Activated CD8-positive, alpha-beta memory T cell treated with anti-CD3 and anti-CD28 coated beads, Interleukin-2, amount 50 U/mL, for 24 hours (primary cell): ENCODE results near the gene PPIP5K1.

ENCODE experiments used
- DNase-seq: peaks from one replicate; pipeline ENCODE4 v3.0.0-alpha.2; 2020; ENCODE audit errors: extremely low read depth

The PPIP5K1 gene

DNA sequence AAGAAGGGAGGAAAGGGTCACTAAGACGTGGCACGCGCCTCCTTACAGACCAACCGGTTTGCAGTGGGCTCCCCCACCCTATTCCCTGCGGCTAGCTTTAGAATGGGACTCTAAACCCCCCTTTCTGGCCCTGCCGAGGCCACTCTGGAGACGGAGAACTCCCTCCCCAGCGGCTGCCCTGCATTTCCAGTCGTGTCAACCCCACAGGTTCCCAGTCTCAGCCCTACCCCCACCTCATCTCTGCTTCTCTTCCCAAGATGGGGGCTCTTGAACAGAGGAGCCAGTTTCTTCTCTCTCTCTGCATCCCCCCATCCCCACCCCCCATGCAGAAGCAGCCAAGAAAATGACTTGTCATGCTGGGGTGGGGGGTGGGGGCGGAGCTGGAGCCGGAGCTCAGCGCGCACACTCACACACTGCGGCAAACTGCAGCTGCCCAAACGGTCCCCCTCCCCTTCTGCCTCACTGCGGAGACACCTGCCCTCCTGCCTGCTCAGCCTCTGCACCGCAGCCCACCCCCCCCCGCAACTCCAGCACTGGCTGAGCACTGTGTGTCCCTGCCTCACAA, 71.7 kb downstream of the PPIP5K1 start:
- no peak for DNase-seq

DNA sequence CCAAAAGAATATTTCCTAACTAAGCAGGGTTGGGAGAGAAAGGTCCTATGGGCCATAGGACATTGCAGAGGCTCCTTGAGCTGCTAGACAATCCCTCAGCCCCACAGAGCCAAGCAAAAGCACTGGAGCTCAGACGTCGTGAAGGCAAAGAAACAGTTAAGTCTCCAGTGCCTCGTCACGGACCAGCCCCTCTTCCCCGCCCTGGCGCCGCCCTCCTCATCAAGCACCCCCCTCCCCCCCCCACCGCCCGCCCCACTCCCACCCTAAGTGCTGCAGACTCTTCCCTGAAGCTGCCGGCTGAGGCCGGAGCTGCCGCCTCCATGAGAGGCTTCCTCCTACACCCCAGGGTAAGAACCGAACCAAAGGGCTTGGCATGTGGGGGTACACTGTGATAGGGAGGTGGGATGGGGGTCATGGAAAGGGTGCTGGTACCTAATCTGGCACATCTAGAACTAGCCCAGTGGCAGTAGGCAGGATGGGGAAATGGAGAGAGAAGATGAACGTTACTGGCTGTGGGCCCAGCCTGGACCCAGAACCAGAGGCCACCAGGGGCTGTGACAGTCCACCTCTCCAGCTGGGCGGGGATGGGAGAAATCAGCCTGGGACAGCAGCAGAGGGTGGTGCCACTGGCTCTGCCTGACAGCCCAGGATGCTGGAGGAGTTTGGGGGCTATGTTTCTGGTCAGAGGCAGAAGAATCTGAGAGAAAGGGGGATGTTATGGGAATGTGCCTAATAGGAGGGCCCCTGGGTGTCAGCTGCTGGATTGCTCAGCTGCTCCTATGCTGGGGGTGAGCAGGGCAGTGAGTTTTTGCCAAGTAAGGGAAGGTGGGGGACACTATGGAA, 72.4 kb downstream of the PPIP5K1 start, which contains the start of gene MAP1A:
Gene MAP1A (plus strand): TSS at position 255 of the 843 bp plus-strand sequence. CDS start 3,866 bp downstream, outside the sequence.
- no peak for DNase-seq

DNA sequence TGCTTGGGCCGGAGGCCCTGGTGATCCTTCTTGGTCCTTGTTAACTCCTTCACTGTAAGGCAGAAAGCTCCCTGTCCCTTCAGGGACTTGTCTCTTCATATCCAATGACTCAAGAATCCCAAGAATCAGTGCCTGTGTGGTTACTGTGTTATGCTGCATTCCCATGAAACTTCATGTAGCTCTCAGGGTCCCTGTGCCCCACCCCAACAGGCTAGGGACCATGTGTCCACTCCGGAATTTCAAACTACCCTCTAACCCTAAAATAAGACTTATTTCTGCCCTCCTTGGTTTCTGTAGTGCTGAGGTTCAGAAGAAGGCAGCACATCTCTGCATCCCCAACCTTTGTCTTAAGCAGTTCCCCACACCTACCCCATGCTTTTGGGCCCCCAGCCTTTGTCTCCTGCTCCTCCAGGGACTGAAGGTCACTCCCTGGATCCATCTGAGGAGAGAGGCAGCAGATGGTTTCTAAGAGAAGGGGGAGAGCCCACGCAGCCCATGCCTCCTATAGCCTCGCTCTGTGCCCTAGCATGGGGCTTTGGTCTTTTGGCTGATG, 73.1 kb downstream of the PPIP5K1 start:
- no peak for DNase-seq

DNA sequence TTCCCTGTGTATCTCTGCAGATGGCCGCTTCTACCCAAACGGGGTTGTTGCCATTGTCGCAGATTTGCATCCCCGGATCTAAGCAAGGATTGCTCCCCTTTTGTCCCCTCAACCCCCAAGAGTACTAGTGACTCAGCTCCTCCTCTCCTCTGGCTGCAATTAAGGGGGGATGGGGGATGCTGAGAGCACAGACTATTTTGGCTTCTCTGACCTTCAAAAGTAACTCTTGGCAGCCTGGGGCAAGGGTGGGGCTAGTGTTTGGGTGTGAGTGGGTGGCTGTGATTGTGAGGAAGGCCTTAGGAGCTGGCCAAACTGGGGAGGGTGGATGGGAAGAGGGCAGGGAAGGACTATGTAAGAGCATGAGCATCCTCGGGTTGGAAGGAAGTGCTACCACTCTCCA, 73.8 kb downstream of the PPIP5K1 start:
- no peak for DNase-seq

DNA sequence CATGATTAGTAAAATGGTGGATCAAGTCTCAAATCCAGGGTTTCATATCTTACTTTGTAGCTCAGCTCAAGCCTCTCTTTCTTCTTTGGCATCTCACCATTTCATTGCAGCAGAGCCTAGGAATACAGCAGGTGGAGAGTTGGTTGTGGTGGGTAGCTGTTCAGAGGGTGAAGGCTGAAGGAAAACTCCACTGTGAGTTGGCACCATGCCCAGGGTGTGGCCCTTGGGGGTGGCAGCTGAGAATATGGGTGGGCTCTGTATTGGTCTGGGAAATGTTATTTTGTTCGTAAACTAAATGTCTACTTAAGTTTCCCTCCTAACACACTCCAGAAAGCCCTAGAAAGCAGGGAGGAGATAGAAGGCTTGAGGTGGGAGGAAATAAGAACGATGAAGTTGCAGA, 74.3 kb downstream of the PPIP5K1 start:
- no peak for DNase-seq

DNA sequence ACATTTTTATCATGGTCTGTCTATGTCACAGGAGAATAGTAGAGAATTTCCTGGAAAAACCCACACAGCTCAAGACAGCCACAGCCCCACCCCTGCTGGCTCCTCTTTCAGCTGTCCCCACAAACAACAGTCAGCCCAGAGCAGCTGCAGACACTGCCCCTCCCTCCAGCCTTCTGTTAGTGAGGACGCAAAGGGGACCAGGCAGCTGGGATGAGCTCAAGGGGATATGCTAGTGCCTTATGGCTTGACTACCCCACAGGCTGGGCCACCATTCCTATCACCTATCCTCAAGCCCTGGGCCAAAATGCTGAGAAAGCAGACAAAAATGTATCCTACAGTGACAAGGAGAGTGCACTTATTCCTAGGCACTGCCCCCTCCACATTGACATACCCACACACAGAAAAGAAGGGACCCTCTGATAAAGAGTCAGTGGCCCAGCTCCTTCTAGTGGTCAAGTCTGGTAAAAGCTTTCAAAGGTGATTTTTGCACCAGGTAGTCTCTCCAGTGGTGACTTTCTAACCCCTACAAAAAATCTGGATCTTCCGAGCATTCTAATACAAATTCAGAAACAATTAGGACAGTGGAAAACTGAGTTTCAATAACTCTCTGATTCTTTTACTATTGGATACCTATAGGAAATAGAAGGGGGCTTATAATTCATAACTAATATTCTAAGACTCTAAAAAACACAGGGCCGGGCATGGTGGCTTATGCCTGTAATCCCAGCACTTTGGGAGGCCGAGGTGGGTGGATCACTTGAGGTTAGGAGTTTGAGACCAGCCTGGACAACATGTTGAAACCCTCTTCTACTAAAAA, 75.6 kb downstream of the PPIP5K1 start:
- DNase-seq: no peak

DNA sequence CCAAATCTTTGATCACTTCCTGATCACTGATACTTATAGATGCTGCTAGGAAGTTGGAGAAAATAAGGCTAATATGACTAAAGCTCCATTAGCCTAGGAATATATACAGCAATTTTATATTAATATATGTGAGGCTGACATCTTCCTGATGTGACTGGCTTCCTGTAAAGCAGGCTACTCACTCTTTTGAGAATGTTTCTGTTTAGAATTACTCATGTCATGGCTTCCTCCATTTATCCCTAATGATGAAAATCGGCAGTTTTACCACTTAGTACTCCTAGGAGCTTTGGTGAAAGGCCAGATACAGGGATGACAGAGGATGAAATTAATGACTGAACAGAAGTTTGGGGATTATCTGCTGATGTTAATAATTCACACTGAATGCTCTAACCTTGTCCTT, 76.5 kb downstream of the PPIP5K1 start:
- DNase-seq: no peak

DNA sequence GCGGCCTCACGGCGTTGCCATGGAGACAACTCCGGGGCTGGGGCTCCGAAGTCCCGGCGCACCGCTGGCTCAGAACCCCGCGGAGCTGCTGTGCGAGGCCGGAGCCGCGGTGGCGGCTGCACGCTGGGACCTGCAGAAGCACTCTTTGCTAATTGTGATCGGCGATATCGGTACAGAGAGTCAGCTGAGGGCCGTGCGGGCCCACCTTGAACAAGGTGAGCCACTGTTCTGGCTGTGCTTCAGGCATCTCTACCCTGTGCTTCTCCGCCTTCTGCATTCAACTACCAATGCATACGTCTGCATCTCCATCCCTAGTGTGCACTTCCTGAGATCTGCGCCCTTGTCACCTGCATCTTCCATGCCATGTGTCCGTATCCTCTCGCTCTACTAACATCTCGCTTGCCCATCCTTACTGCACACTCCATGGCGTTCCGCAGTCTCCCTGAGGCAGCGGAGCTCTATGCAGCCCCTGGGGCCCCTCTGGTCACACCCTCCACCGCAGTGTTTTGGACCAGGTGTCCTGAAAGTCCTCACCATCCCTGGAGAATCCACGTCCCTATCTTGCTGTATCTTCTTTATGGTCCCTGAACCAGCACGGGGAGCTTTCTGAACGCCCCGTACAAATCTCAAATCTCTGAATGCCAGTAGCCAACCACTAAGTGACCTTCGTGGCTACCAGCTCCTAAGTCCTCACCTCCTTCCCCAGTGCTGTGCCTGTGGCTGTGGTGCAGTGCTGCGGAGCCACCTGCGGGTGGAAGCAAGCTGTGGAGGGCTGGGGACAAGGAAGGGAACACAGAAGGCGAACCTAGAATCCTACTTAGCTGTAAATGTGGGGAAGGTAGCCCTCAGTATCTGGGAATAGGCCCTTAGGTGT, 78.8 kb downstream of the PPIP5K1 start:
- no peak for DNase-seq

DNA sequence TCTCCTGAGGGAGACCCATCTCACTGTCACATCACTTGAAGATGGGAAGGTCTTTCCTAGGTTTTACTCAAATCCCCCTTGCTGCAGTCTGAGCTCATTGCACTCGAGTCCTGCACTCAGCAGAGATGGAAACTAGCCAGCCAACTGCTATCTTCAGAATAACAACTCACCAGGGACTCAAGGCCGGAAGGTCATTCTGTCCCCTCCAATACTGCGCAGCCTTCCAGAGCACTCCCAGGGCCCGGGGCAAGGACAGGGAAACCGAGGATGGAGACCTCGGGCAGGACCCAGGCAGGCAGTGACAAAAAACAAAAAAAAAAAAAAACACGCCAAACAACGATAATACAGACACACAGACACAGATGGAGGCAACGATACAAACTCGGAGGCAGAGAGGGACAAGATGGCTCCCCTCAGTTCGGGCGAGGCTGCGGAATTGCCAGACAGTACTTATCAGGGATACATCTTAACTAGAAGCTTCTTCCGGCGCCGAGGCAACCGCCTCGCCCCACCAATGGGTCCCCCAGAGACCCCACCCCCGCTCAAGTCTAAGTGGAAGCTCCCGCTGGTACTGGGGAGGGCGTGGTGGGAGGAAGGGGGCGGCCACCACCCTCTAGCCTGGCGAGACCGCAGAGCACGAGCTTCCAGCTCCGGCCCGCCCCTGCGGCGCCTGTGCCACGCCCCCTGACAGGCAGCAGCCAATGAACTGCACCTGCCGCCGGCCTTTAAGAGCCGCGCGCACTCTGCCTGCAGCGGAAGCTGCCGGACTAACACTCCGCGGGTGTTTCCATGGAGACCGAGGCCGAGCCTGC, 79.6 kb downstream of the PPIP5K1 start:
- DNase-seq: peak; percentile 88

DNA sequence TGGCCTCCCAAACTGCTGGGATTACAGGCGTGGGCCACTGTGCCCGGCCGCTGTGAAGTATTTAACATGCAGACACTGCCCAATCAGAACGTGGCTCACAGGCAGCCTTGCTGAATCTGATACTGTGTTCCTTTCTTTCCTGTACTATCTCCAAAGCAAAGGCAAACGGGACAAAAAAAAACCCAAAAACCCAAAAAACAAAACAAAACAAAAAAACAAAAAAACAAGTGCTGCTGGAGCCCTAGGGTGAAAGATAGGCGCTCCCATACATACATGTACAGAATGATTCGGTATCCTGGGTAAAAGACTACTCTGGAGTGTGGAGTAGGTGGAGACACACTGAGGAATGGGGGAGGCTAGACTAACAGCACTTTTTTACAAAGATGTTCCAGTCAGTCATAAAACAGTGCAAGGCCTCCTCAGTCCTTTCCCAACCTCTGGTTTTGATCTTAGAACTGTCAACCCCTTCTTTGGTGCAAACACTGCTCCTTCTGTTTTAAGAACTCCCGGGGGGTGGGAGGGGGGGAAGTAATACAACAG, 80.3 kb downstream of the PPIP5K1 start:
- no peak for DNase-seq

DNA sequence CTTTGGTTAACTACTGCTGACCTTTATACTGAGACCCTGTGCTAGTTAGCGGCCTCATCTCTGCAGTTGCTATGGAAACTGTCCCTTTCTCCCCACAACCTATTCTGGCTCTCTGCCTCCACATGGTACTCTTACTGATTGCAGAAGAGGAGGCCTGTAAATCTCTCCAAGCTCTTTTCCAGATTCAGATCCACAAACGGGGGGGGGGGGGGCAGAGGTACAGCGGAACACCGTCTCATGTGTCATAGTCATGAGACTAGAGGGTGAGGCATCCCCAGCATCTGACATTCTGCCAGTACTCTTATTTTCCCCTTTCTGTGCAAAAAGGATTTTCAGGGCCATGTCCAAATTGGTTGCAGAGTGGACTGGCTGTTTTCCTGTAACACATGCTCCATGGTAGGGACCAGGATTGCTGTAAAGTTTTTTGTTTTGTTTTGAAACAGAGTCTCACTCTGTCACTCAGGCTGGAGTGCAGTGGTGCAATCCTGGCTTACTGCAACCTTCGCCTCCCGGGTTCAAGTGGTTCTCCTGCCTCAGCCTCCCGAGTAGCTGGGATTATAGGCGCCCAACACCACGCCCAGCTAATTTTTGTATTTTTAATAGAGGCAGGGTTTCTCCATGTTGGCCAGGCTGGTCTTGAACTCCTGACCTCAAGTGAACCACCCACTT, 80.9 kb downstream of the PPIP5K1 start:
- DNase-seq: no peak

DNA sequence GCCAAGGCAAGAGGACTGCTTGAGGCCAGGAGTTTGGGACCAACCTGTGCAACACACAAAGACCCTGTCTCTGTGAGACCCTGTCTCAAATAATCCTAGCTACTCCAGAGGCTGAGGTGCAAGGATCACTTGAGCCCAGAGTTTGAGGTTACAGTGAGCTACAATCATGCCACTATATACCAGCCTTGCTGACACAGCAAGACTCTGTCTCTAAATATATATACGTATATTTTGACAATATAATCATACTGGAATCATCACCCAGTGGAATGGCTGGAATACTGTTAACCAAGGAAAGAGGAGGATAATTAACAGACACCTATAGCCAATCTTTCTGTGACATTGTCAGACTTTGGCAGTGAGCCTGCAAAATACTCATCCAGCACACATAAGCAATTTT, 81.6 kb downstream of the PPIP5K1 start:
- DNase-seq: no peak

DNA sequence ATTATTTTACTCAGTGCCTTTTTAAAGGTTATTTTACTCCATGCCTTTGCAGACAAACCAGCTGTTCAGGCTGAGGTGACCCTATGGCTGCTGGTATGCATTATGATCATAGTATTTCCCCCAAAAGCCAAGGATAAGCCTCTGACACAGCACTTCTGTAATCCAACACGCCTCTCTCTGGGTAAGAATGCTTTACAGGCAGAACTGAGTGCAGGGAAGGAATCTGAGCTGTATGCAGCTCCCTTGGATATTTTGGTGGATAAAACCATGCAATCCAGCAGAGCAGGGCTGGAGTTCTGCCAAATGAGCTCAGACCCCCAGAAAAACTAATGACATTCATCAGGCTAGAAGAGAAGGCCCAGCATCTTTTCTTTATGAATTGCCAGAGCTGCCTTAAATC, 84.3 kb downstream of the PPIP5K1 start:
- no peak for DNase-seq

DNA sequence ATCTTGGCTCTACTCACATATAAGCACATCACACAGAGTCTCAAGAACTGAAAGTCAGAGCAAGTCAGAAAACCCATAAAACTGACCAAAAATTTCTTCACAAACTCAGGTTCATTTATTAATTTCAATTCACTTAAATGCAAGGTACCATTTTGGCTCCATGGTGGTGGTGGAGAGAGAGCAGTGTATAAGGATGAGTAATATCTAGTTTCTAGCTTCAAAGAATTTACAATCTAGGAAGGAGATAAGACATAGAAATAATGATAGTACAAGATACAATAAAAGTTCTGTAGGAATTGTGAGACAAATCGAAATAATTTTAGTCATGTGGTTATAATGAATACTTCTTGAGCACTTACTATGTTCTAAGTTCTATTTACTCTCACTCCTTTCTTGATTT, 90.4 kb downstream of the PPIP5K1 start:
- DNase-seq: no peak

DNA sequence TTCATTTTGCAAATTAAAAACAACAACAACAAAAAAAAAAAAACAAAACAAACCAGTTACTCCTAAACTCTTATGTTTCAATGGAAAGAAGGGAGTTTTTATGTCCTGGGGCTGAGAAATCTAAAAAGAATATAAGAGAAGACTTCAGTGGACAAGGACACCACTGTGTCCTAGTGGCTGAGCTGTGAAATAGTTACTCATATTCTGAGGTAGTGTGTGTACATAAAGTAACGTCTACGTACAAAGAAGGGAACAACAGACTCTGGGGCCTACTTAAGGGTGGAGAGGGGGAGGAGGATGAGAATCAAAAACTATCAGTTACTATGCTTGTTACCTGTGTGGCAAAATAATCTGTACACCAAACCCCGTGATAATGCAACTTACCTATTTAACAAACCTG, 91.0 kb downstream of the PPIP5K1 start:
- no peak for DNase-seq

DNA sequence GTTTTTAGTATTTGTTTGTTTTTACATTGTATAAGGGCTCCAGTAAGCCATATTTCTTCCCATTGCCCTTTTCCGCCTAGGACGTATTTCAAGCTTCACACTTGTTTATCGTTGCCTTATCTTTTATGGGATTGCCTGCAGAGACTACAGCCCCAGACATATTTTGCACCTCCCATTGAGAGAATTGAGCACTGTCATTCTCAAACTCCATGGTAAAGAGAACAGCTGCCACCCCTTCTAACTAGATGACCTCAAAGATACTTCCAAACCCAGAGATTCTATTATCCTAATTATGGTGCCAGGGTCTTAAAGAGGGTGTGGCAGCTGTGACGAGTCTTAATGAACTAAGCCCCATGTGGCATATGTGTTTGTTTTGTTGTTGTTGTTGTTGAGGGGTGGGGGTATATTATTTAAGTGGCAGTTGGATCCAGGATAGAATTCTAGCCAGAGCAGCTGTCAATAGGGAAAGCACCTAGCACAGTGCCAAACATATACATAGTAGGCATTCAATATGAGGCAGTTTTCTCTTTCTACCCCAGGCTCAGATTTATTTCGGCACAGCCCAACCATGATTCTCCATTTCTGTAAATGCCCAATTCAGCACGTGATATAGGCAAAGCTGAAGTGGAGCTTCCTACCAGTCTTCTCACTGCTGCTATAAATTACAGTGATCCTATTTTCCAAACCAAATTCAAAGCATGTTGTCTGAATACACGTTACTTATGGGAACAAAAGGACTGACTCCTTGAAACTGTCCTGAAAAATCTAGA, 96.1 kb downstream of the PPIP5K1 start:
- no peak for DNase-seq

DNA sequence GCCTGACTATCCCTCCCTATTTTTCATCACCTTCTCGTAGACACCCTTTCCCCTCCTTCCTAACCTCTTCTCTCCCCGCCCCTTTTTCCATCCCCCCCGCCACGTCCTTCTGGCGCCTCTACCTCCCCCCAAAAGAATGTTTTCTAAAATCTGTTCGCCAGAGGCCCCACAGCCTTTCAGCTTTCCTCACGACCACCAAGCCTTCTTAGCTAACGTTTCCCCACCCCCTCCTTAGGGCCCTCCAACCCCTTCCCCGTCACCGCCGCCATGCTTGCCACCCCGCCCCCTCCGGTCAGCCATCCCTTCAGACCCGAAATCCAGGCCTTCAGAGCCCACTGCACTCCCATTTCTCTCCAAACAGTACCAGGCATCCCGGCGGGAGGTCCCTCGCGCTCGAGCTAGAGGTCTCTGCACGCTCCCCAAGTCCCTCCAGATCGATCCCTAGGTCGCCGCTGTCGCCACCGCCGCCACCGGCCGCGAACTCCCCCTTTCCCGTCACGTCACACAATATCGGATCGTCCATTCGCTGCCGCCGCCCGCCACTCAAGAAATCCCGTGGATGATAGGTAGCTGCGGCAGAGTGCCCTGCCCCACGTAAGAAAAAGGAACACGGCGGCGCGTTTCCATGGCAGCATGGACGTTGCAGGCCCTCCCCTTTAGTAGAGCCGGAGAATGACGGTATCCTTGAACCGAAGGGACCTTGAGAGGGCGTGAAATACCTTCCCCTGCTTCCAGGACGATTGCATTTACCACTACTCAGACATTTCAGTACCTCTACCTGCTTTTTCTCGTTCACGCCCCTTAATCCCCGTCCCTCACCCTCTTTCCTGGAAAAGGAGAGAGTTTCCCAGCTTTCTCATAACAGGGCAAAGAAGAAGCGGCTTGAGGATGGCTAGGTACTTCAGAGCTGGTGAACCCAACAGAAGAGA, 97.1 kb downstream of the PPIP5K1 start, which contains the start of gene TP53BP1:
Gene TP53BP1 (minus strand): TSS at position 484 of the 929 bp plus-strand sequence. CDS start 113 bp downstream, at position 371.
- peak; percentile 93 for DNase-seq

DNA sequence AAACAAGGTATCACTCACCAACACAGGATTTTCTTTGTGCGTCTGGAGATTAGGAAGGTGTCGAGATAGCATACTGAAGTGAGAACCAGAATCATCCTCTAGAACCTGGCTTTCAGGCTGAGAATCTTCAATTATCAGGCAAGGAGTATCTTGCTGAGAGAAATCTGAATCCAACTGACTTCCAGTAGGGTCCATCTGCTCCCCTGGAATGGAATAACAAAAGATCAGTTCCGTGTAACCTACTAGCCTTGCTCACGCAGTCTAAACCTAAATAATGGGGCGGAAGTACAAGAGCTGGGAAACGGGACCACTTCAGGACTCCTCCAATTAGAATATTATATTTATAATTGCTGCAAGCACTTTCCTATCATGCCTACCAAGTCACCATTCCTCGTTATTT, 97.7 kb downstream of the PPIP5K1 start:
- DNase-seq: no peak
